C4-2B (cell line): ENCODE results near the gene GNPTG.

Experiments
- ZFX ChIP-seq: fragments of 450-650 bp; IDR thresholded peaks from 2 replicates; pipeline ENCODE4 v1.6.1; 2017
- TF ChIP-seq, protein P1 (sequence below): fragments of 450-650 bp; conservative IDR thresholded peaks from 2 replicates; pipeline ENCODE4 v1.5.1; 2017; ENCODE audit warnings: mild to moderate bottlenecking

DNA sequence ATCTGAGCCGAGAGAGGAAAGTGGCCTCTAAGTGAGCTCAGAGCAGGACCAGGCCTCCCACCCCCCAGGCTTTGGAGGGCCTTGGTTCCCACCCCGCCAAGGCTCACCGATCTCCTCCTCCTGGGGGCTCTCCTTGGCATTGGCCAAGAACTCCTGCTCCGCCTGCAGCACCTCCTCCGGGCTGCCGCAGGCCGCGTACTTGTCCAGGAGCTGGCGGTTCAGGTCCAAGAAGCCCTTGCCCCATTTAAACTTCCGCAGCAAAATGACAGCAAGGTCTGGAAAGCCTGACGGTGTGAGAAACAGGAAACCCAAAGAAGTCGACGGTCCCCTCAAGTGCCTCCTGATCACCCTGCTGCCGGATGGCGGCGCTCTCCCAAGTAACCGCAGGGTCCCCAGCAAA is 1.8 kb upstream of the GNPTG start:
- TF ChIP-seq, protein P1, sequence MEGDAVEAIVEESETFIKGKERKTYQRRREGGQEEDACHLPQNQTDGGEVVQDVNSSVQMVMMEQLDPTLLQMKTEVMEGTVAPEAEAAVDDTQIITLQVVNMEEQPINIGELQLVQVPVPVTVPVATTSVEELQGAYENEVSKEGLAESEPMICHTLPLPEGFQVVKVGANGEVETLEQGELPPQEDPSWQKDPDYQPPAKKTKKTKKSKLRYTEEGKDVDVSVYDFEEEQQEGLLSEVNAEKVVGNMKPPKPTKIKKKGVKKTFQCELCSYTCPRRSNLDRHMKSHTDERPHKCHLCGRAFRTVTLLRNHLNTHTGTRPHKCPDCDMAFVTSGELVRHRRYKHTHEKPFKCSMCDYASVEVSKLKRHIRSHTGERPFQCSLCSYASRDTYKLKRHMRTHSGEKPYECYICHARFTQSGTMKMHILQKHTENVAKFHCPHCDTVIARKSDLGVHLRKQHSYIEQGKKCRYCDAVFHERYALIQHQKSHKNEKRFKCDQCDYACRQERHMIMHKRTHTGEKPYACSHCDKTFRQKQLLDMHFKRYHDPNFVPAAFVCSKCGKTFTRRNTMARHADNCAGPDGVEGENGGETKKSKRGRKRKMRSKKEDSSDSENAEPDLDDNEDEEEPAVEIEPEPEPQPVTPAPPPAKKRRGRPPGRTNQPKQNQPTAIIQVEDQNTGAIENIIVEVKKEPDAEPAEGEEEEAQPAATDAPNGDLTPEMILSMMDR: no peak
- no peak for TF ChIP-seq ZFX
